IPS DF 19.7 (cell line): ENCODE data around the gene RPS19BP1.

Experiments
- DNase-seq: peaks from one replicate; pipeline ENCODE4 v3.0.0-alpha.2; 2013; ENCODE audit warnings: low read depth, low spot score

The RPS19BP1 gene

GRCh38 chr22:39532215-39533073 lies at the start of gene RPS19BP1:
Gene RPS19BP1 (minus strand): TSS chr22:39532748. CDS start chr22:39532738, 10 bp downstream.
- DNase-seq, result peak; percentile 100

- no peak for DNase-seq
Observed at GRCh38 chr22:39581303-39581702, 48.8 kb upstream of the RPS19BP1 start.

- DNase-seq, result no peak
Observed at GRCh38 chr22:39580795-39581194, 48.2 kb upstream of the RPS19BP1 start.

- no peak for DNase-seq
Observed at GRCh38 chr22:39580006-39580441, 47.5 kb upstream of the RPS19BP1 start.

- DNase-seq, result no peak
Observed at GRCh38 chr22:39577900-39578299, 45.4 kb upstream of the RPS19BP1 start.

GRCh38 chr22:39577366-39577765 lies 44.8 kb upstream of the RPS19BP1 start:
- DNase-seq, result no peak

- no peak for DNase-seq
Observed at GRCh38 chr22:39576027-39576426, 43.5 kb upstream of the RPS19BP1 start.

GRCh38 chr22:39575552-39575825 lies 42.9 kb upstream of the RPS19BP1 start:
- no peak for DNase-seq

- no peak for DNase-seq
Observed at GRCh38 chr22:39574779-39575551, 42.4 kb upstream of the RPS19BP1 start.

- no peak for DNase-seq
Observed at GRCh38 chr22:39571538-39571937, 39.0 kb upstream of the RPS19BP1 start.

GRCh38 chr22:39570665-39571064 lies 38.1 kb upstream of the RPS19BP1 start, which contains the start of gene CACNA1I:
Gene CACNA1I (plus strand): TSS chr22:39570753. CDS start chr22:39570753, 0 bp downstream.
- no peak for DNase-seq

GRCh38 chr22:39570226-39570625 lies 37.7 kb upstream of the RPS19BP1 start:
- DNase-seq, result no peak

GRCh38 chr22:39569066-39569465 lies 36.5 kb upstream of the RPS19BP1 start:
- DNase-seq, result no peak

- DNase-seq, result no peak
Observed at GRCh38 chr22:39568278-39568981, 35.9 kb upstream of the RPS19BP1 start.

GRCh38 chr22:39567135-39567946 lies 34.8 kb upstream of the RPS19BP1 start:
- no peak for DNase-seq

GRCh38 chr22:39565414-39565944 lies 32.9 kb upstream of the RPS19BP1 start:
- DNase-seq, result no peak

- no peak for DNase-seq
Observed at GRCh38 chr22:39563571-39564428, 31.3 kb upstream of the RPS19BP1 start.

- DNase-seq, result no peak
Observed at GRCh38 chr22:39562839-39563489, 30.4 kb upstream of the RPS19BP1 start.

- no peak for DNase-seq
Observed at GRCh38 chr22:39560127-39560526, 27.6 kb upstream of the RPS19BP1 start.
